HCT116 (cell line): ENCODE data around the gene HARS2. TPM values are rescaled to one million over a fixed set of nuclear protein-coding genes. Genes with fewer than 3 reads are reported as not detected.

ENCODE experiments used
- ATAC-seq: fragments of 200-7000 bp; cut with Tn5 transposase; 2 replicates; pipeline ENCODE4 v1.9.1; 2020; ENCODE audit warnings: mild to moderate bottlenecking, moderate library complexity
- BruUV-seq: library from RNA; stranded (reverse); fragments of 400-500 nt; replicated peaks from 2 replicates; lab custom pipeline; 2021; lab: Mats Ljungman, UMichigan
- CTCF ChIA-PET: fragments of 300-600 bp; sonication (Branson Sonifier 250); formaldehyde crosslinking; loops from one replicate; lab custom pipeline; 2021; ENCODE audit warnings: antibody characterized with exemption; lab: Charles Lee
- POLR2A ChIA-PET: fragments of 300-600, 350-600 bp; sonication (Branson Sonifier 250); formaldehyde crosslinking; loops from one replicate; lab custom pipeline; 2021; ENCODE audit warnings: antibody characterized with exemption; lab: Charles Lee
- RAD21 ChIA-PET, 2 experiments: fragments of 300-600 bp; sonication (Branson Sonifier 250); formaldehyde crosslinking; loops; one replicate each; lab custom pipeline; 2023; ENCODE audit warnings: low total read pairs in 2 of 2; ENCODE audit not compliant: uncharacterized antibody in 2 of 2, unreplicated experiment in 2 of 2, low non-redundant PET in 1 of 2; lab: Charles Lee
- DNase-seq: peaks from one replicate; pipeline ENCODE4 v3.0.0-alpha.2; 2010; ENCODE audit warnings: low read depth, low spot score
- H2AFZ ChIP-seq: fragments of 200-600 bp; shearing (Covaris generic), sonication (generic); 2 replicates; pipeline ENCODE4 v1.6.1; 2017; ENCODE audit warnings: low read depth, mixed run types, mixed read lengths, antibody characterized with exemption, low read length; ENCODE audit not compliant: poor library complexity, severe bottlenecking
- H3K27ac ChIP-seq: 2 replicates; pipeline ENCODE4 v1.5.1; 2012; ENCODE audit warnings: low read depth, low read length
- H3K27me3 ChIP-seq: fragments of 200-600 bp; sonication (generic); 2 replicates; pipeline ENCODE4 v1.6.1; 2016; ENCODE audit warnings: mixed run types, low read length, mixed read lengths; ENCODE audit not compliant: insufficient read depth
- H3K36me3 ChIP-seq, 2 experiments: fragments of 200-500 bp in 1 of 2; fragments of 200-600 bp in 1 of 2; sonication (Bioruptor generic) in 1 of 2; sonication (generic) in 1 of 2; 2 replicates each; pipeline versions ENCODE4 v1.5.1 to v1.6.1; 2014 to 2016; ENCODE audit warnings: low read length in 2 of 2, inconsistent platforms in 1 of 2, mixed read lengths in 1 of 2, mixed run types in 1 of 2; ENCODE audit not compliant: insufficient read depth in 2 of 2, control insufficient read depth in 1 of 2
- H3K4me1 ChIP-seq, 2 experiments: fragments of 200-600 bp in 1 of 2; sonication (generic) in 1 of 2; 2 replicates each; pipeline versions ENCODE4 v1.5.1 to v1.6.1; 2012 to 2017; ENCODE audit warnings: low read length in 2 of 2, inconsistent platforms in 1 of 2, mild to moderate bottlenecking in 1 of 2, mixed read lengths in 1 of 2, mixed run types in 1 of 2, moderate library complexity in 1 of 2; ENCODE audit not compliant: insufficient read depth in 2 of 2, control insufficient read depth in 1 of 2
- H3K4me2 ChIP-seq: fragments of 200-600 bp; sonication (generic); 2 replicates; pipeline ENCODE4 v1.6.1; 2017; ENCODE audit warnings: mixed run types, low read length, mixed read lengths
- H3K4me3 ChIP-seq, 2 experiments: fragments of 200-600 bp in 1 of 2; sonication (generic) in 1 of 2; replicated peaks in 1 of 2; 2 replicates each; pipeline ENCODE4 v1.5.1; 2011 to 2016; ENCODE audit warnings: low read length in 2 of 2, control low read depth in 1 of 2, low read depth in 1 of 2, mild to moderate bottlenecking in 1 of 2, mixed read lengths in 1 of 2, mixed run types in 1 of 2
- H3K79me2 ChIP-seq: fragments of 200-600 bp; sonication (generic); 2 replicates; pipeline ENCODE4 v1.6.1; 2017; ENCODE audit warnings: mild to moderate bottlenecking, mixed run types, low read length, moderate library complexity, mixed read lengths; ENCODE audit not compliant: insufficient read depth
- H3K9ac ChIP-seq: fragments of 200-600 bp; sonication (generic); 2 replicates; pipeline ENCODE4 v1.6.1; 2016; ENCODE audit warnings: low read length, mixed read lengths
- H3K9me2 ChIP-seq: fragments of 200-600 bp; sonication (generic), shearing (Covaris generic); 2 replicates; pipeline ENCODE4 v1.6.1; 2017; ENCODE audit warnings: mixed run types, mild to moderate bottlenecking, moderate library complexity; ENCODE audit not compliant: insufficient read depth
- H3K9me3 ChIP-seq, 2 experiments: fragments of 200-500 bp in 1 of 2; fragments of 200-600 bp in 1 of 2; sonication (Bioruptor generic) in 1 of 2; sonication (generic) in 1 of 2; 2 replicates each; pipeline ENCODE4 v1.6.1; 2014 to 2017; ENCODE audit warnings: low read length in 2 of 2, mixed read lengths in 2 of 2, inconsistent platforms in 1 of 2, low read depth in 1 of 2, mild to moderate bottlenecking in 1 of 2, mixed run types in 1 of 2, moderate library complexity in 1 of 2; ENCODE audit not compliant: control insufficient read depth in 1 of 2, insufficient read depth in 1 of 2
- H4K20me1 ChIP-seq: fragments of 200-600 bp; sonication (generic), shearing (Covaris generic); 2 replicates; pipeline ENCODE4 v1.6.1; 2017; ENCODE audit warnings: mixed run types, mild to moderate bottlenecking, moderate library complexity; ENCODE audit not compliant: insufficient read depth
- CBX3 ChIP-seq: IDR thresholded peaks from 2 replicates; pipeline ENCODE4 v1.6.1; 2012; ENCODE audit warnings: low read depth
- CEBPB ChIP-seq: IDR thresholded peaks from 2 replicates; pipeline ENCODE4 v1.6.1; 2012; ENCODE audit warnings: low read depth
- EGR1 ChIP-seq: IDR thresholded peaks from 2 replicates; pipeline ENCODE4 v1.6.1; 2012; ENCODE audit warnings: low read depth
- ELF1 ChIP-seq: IDR thresholded peaks from 2 replicates; pipeline ENCODE4 v1.6.1; 2012; ENCODE audit warnings: low read depth, borderline replicate concordance
- EZH2 ChIP-seq: fragments of 200-600 bp; sonication (generic); IDR thresholded peaks from 2 replicates; pipeline ENCODE4 v1.6.1; 2017; ENCODE audit warnings: antibody characterized with exemption, mixed run types
- FOSL1 ChIP-seq: IDR thresholded peaks from 2 replicates; pipeline ENCODE4 v1.6.1; 2012; ENCODE audit warnings: low read depth
- JUND ChIP-seq: IDR thresholded peaks from 2 replicates; pipeline ENCODE4 v1.6.1; 2012
- POLR2AphosphoS5 ChIP-seq: IDR thresholded peaks from 2 replicates; pipeline ENCODE4 v1.6.1; 2011; ENCODE audit warnings: mild to moderate bottlenecking, low read depth, low read length, moderate library complexity
- RAD21 ChIP-seq: IDR thresholded peaks from 2 replicates; pipeline ENCODE4 v1.6.1; 2012; ENCODE audit warnings: low read depth, mild to moderate bottlenecking
- SIN3A ChIP-seq: IDR thresholded peaks from 2 replicates; pipeline ENCODE4 v1.6.1; 2012; ENCODE audit warnings: low read depth
- SRF ChIP-seq: IDR thresholded peaks from 2 replicates; pipeline ENCODE4 v1.6.1; 2012; ENCODE audit warnings: low read depth
- TCF7L2 ChIP-seq: IDR thresholded peaks from 2 replicates; pipeline ENCODE4 v1.7.0; 2011; ENCODE audit warnings: borderline replicate concordance, inconsistent platforms; ENCODE audit not compliant: insufficient read depth, insufficient read length; ENCODE audit errors: extremely low read depth
- YY1 ChIP-seq: IDR thresholded peaks from 2 replicates; pipeline ENCODE4 v1.6.1; 2011; ENCODE audit warnings: low read length, low read depth, moderate library complexity, mild to moderate bottlenecking; ENCODE audit not compliant: insufficient replicate concordance; ENCODE audit errors: extremely low read depth
- ZFX ChIP-seq: fragments of 450-650 bp; IDR thresholded peaks from 2 replicates; pipeline ENCODE4 v1.6.1; 2017
- ZNF274 ChIP-seq: fragments of 200-500 bp; sonication (Bioruptor generic); IDR thresholded peaks from 2 replicates; pipeline ENCODE4 v1.6.1; 2014; ENCODE audit warnings: mild to moderate bottlenecking, low read depth, low read length, inconsistent platforms
- intact Hi-C: fragments of 100-400 bp; cut with micrococcal nuclease; formaldehyde crosslinking; loops from 2 replicates; pipeline ENCODE4 v1.10.0; 2022
- total RNA-seq: library from RNA; stranded (reverse); gene quantifications from one replicate; pipeline ENCODE4 v1.2.1, GENCODE V29; 2021; ENCODE audit not compliant: unreplicated experiment
- TF ChIP-seq, protein P1 (sequence below), 3 experiments: fragments of 200-600 bp in 1 of 3; sonication (generic) in 1 of 3; IDR thresholded peaks in 2 of 3; conservative IDR thresholded peaks in 1 of 3; 2 replicates each; pipeline ENCODE4 v1.5.1; 2012 to 2017; ENCODE audit warnings: low read depth in 2 of 3, low read length in 2 of 3, antibody characterized with exemption in 1 of 3, borderline replicate concordance in 1 of 3, control low read depth in 1 of 3, mild to moderate bottlenecking in 1 of 3, mixed read lengths in 1 of 3, mixed run types in 1 of 3, moderate library complexity in 1 of 3; ENCODE audit not compliant: insufficient read depth in 1 of 3
- TF ChIP-seq, protein P2 (sequence below): IDR thresholded peaks from 2 replicates; pipeline ENCODE4 v1.6.1; 2011; ENCODE audit warnings: mild to moderate bottlenecking, low read length, moderate library complexity; ENCODE audit not compliant: insufficient replicate concordance; ENCODE audit errors: extremely low read depth
- TF ChIP-seq, protein P3 (sequence below): IDR thresholded peaks from 2 replicates; pipeline ENCODE4 v1.6.1; 2012
- TF ChIP-seq, protein P4 (sequence below): IDR thresholded peaks from 2 replicates; pipeline ENCODE4 v1.6.1; 2012; ENCODE audit warnings: low read depth
- TF ChIP-seq, protein P5 (sequence below): IDR thresholded peaks from 2 replicates; pipeline ENCODE4 v1.6.1; 2012

Gene HARS2
- total RNA-seq, 1 experiment from 2014 or later = 38.8 TPM

DNA sequence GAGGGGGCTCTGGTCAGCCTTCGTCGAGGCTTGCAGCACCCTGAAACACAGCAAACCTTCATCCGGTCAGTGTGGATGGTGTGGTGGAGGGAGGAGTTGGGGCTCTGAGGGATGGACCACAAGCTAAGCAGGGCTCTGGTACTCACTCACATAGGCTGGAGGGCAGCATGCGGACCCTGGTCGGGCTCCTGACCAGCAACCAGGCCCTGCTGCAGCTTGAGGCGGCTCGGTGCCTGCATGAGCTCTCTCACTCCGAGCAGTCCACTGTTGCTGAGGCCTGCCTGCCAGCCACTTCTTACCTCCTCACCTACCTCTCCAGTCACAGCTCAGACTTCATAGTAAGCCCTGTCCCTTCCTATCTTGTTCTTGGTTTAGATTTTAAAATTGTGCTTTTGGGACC lies 49.5 kb upstream of the HARS2 start:
- H2AFZ ChIP-seq = no peak overlapping the region
- H3K9ac ChIP-seq = no peak overlapping the region
- H3K4me3 ChIP-seq = no peak overlapping the region
- H3K79me2 ChIP-seq = peaks cover 33% of the 10 kb centered on the region
- ChIA-PET POLR2A (no interaction called here), CTCF (no interaction called here), RAD21 (no interaction called here)
- H4K20me1 ChIP-seq = no peaks in the 10 kb centered on the region
- ATAC-seq (no peak), DNase-seq (no peak)
- no peak for TF ChIP-seq ZNF274
- TF ChIP-seq SIN3A = no peak
- no peak for TF ChIP-seq CEBPB
- no peak for TF ChIP-seq RAD21
- TF ChIP-seq ELF1 = no peak
- no peak for TF ChIP-seq SRF
- TF ChIP-seq, protein P1, sequence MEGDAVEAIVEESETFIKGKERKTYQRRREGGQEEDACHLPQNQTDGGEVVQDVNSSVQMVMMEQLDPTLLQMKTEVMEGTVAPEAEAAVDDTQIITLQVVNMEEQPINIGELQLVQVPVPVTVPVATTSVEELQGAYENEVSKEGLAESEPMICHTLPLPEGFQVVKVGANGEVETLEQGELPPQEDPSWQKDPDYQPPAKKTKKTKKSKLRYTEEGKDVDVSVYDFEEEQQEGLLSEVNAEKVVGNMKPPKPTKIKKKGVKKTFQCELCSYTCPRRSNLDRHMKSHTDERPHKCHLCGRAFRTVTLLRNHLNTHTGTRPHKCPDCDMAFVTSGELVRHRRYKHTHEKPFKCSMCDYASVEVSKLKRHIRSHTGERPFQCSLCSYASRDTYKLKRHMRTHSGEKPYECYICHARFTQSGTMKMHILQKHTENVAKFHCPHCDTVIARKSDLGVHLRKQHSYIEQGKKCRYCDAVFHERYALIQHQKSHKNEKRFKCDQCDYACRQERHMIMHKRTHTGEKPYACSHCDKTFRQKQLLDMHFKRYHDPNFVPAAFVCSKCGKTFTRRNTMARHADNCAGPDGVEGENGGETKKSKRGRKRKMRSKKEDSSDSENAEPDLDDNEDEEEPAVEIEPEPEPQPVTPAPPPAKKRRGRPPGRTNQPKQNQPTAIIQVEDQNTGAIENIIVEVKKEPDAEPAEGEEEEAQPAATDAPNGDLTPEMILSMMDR (IDR thresholded peaks at IDR 0.05 in 2 of 3, conservative IDR thresholded peaks at IDR 0.05 in 1 of 3; ENCODE audit: borderline replicate concordance in 1 of 3, insufficient read depth in 1 of 3, low read depth in 2 of 3, low read length in 2 of 3) = no peak
- no peak for TF ChIP-seq JUND
- TF ChIP-seq ZFX = no peak
- TF ChIP-seq, protein P2, sequence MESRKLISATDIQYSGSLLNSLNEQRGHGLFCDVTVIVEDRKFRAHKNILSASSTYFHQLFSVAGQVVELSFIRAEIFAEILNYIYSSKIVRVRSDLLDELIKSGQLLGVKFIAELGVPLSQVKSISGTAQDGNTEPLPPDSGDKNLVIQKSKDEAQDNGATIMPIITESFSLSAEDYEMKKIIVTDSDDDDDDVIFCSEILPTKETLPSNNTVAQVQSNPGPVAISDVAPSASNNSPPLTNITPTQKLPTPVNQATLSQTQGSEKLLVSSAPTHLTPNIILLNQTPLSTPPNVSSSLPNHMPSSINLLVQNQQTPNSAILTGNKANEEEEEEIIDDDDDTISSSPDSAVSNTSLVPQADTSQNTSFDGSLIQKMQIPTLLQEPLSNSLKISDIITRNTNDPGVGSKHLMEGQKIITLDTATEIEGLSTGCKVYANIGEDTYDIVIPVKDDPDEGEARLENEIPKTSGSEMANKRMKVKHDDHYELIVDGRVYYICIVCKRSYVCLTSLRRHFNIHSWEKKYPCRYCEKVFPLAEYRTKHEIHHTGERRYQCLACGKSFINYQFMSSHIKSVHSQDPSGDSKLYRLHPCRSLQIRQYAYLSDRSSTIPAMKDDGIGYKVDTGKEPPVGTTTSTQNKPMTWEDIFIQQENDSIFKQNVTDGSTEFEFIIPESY = no peak
- TF ChIP-seq, protein P3, sequence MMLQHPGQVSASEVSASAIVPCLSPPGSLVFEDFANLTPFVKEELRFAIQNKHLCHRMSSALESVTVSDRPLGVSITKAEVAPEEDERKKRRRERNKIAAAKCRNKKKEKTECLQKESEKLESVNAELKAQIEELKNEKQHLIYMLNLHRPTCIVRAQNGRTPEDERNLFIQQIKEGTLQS = no peak
- TF ChIP-seq FOSL1 = no peak
- TF ChIP-seq YY1 = no peak
- TF ChIP-seq, protein P4, sequence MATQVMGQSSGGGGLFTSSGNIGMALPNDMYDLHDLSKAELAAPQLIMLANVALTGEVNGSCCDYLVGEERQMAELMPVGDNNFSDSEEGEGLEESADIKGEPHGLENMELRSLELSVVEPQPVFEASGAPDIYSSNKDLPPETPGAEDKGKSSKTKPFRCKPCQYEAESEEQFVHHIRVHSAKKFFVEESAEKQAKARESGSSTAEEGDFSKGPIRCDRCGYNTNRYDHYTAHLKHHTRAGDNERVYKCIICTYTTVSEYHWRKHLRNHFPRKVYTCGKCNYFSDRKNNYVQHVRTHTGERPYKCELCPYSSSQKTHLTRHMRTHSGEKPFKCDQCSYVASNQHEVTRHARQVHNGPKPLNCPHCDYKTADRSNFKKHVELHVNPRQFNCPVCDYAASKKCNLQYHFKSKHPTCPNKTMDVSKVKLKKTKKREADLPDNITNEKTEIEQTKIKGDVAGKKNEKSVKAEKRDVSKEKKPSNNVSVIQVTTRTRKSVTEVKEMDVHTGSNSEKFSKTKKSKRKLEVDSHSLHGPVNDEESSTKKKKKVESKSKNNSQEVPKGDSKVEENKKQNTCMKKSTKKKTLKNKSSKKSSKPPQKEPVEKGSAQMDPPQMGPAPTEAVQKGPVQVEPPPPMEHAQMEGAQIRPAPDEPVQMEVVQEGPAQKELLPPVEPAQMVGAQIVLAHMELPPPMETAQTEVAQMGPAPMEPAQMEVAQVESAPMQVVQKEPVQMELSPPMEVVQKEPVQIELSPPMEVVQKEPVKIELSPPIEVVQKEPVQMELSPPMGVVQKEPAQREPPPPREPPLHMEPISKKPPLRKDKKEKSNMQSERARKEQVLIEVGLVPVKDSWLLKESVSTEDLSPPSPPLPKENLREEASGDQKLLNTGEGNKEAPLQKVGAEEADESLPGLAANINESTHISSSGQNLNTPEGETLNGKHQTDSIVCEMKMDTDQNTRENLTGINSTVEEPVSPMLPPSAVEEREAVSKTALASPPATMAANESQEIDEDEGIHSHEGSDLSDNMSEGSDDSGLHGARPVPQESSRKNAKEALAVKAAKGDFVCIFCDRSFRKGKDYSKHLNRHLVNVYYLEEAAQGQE = no peak
- TF ChIP-seq EZH2 = no peak
- no peak for TF ChIP-seq EGR1
- TF ChIP-seq, protein P5, sequence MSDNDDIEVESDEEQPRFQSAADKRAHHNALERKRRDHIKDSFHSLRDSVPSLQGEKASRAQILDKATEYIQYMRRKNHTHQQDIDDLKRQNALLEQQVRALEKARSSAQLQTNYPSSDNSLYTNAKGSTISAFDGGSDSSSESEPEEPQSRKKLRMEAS = no peak
- no peak for TF ChIP-seq POLR2AphosphoS5
- TF ChIP-seq CBX3 = no peak
- TF ChIP-seq TCF7L2 = no peak
- peaks cover 13 to 29% of the 10 kb centered on the region in 2 experiments for H3K36me3 ChIP-seq
- no peak overlapping the region for H3K27ac ChIP-seq
- H3K27me3 ChIP-seq = no peaks in the 10 kb centered on the region
- H3K4me1 ChIP-seq = peaks cover 7 to 17% of the 10 kb centered on the region in 2 experiments
- no peaks in the 10 kb centered on the region for H3K9me3 ChIP-seq
- no peak overlapping the region for H3K4me2 ChIP-seq
- intact Hi-C loops = loop anchor here (10.0 kb wide), 1 partner anchor 387 kb away; no protein-coding TSS in a partner anchor
- BruUV-seq = no TSS peak
- no peaks in the 10 kb centered on the region for H3K9me2 ChIP-seq
